Kidney epithelial cell (primary cell): ENCODE measurements around the gene CNN1. TPM values are rescaled to one million over a fixed set of nuclear protein-coding genes. Genes with fewer than 3 reads are reported as not detected.

ENCODE experiments used
- DNase-seq: peaks from one replicate; pipeline ENCODE4 v3.0.0-alpha.2; 2010; ENCODE audit warnings: low read depth
- H3K27me3 ChIP-seq: 2 replicates; pipeline ENCODE4 v1.6.0; 2011; ENCODE audit warnings: low read length; ENCODE audit not compliant: control insufficient read depth, insufficient read depth
- H3K36me3 ChIP-seq: 2 replicates; pipeline ENCODE4 v1.5.1; 2011; ENCODE audit warnings: low read length; ENCODE audit not compliant: control insufficient read depth, insufficient read depth
- H3K4me3 ChIP-seq: 2 replicates; pipeline ENCODE4 v1.5.1; 2011; ENCODE audit warnings: low read depth, mild to moderate bottlenecking, control low read depth, low read length
- CTCF ChIP-seq: IDR thresholded peaks from 2 replicates; pipeline ENCODE4 v1.5.1; 2011; ENCODE audit warnings: mild to moderate bottlenecking, moderate library complexity, low read length, control low read depth, inconsistent platforms; ENCODE audit not compliant: insufficient read depth, poor library complexity, severe bottlenecking
- total RNA-seq: library from RNA; depleted of rRNA; stranded (reverse); fragments of >200 nt; gene quantifications from 2 replicates; pipeline ENCODE4 v1.2.3, GENCODE V29; 2015

The CNN1 gene
- total RNA-seq, 1 donor from 2014 or later = 14.5 TPM

GRCh38 chr19:11535792-11536595, 2.7 kb upstream of the CNN1 start:
- peaks cover 5% of the 10 kb centered on the region for H3K27me3 ChIP-seq
- no peaks in the 10 kb centered on the region for H3K36me3 ChIP-seq
- H3K4me3 ChIP-seq = peak overlapping the region; percentile 21
- DNase-seq = no peak
- peak; percentile 73 for TF ChIP-seq CTCF

GRCh38 chr19:11539495-11540365, 1.1 kb downstream of the CNN1 start:
- Histone ChIP-seq H3K4me3 (no peak overlapping the region), H3K27me3 (peaks cover 5% of the 10 kb centered on the region), H3K36me3 (no peaks in the 10 kb centered on the region)
- no peak for TF ChIP-seq CTCF
- no peak for DNase-seq

- TF ChIP-seq CTCF = no peak
- Histone ChIP-seq H3K36me3 (no peaks in the 10 kb centered on the region), H3K4me3 (no peak overlapping the region), H3K27me3 (peaks cover 5% of the 10 kb centered on the region)
- no peak for DNase-seq
Observed at GRCh38 chr19:11540645-11541044, 2.0 kb downstream of the CNN1 start.

GRCh38 chr19:11541238-11541637, 2.6 kb downstream of the CNN1 start:
- H3K36me3 ChIP-seq = no peaks in the 10 kb centered on the region
- no peak overlapping the region for H3K4me3 ChIP-seq
- no peak for DNase-seq
- TF ChIP-seq CTCF = no peak
- peaks cover 5% of the 10 kb centered on the region for H3K27me3 ChIP-seq

- no peak for TF ChIP-seq CTCF
- no peak for DNase-seq
- H3K4me3 ChIP-seq = no peak overlapping the region
- no peaks in the 10 kb centered on the region for H3K27me3 ChIP-seq
- H3K36me3 ChIP-seq = no peaks in the 10 kb centered on the region
Observed at GRCh38 chr19:11547929-11548700, 9.5 kb downstream of the CNN1 start.
